GM12892 (cell line): ENCODE results near the gene EXOC6B.

ENCODE experiments used
- DNase-seq: peaks from one replicate; pipeline ENCODE4 v3.0.0; 2011; ENCODE audit not compliant: insufficient read length
- FAIRE-seq: peaks from 2 replicates; lab custom pipeline; 2011; peaks lifted over from hg19 to GRCh38; lab: Jason Lieb, UNC
- POLR2A ChIP-seq: IDR thresholded peaks from 2 replicates; pipeline ENCODE4 v1.6.1; 2011; ENCODE audit warnings: low read depth, low read length, control low read depth
- POLR2AphosphoS5 ChIP-seq: IDR thresholded peaks from 2 replicates; pipeline ENCODE4 v1.6.1; 2011; ENCODE audit warnings: low read depth, low read length, control low read depth
- TAF1 ChIP-seq: IDR thresholded peaks from 2 replicates; pipeline ENCODE4 v1.6.1; 2011; ENCODE audit warnings: low read depth, mild to moderate bottlenecking, control low read depth, low read length, borderline replicate concordance

The EXOC6B gene

GRCh38 chr2:72150861-72151356 lies 674.9 kb downstream of the EXOC6B start:
- DNase-seq (no peak), FAIRE-seq (no peak)
- TF ChIP-seq POLR2A (no peak), POLR2AphosphoS5 (no peak), TAF1 (no peak)

- DNase-seq (no peak), FAIRE-seq (peak; percentile 82)
- TF ChIP-seq TAF1 (no peak), POLR2AphosphoS5 (no peak), POLR2A (no peak)
These were observed 675.5 kb downstream of the EXOC6B start for GRCh38 chr2:72150157-72150860.

DNA sequence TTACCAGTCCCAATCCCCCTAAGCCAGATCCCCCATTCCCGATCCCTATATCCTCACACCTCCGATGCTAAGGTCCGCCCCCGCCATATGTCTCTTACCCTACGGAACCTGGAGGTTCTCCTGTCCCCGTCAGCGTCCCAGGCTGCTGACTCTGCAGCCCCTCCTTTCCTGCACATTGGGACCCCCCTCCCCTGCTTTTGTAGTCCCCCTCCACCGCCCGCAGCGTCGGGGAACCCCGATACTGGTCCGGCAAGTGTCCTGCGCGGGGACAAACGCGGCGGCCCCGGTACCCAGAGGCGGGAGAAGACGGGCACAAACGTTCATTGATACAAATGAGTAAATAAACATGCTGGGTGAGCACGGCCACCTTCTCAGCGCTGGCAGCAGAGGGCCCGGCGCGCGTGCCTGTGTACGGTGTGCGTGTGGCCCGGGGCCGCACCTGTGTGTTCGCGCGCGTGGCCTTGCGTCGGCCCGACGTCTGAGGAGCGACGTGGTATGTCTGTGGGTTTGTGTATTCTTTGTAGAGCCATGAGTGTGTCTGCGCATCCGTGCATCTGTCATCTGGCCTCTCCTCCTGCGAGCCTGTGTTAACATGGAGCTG lies 676.2 kb downstream of the EXOC6B start:
- no peak for FAIRE-seq
- DNase-seq, result no peak
- no peak for TF ChIP-seq TAF1
- no peak for TF ChIP-seq POLR2A
- TF ChIP-seq POLR2AphosphoS5, result no peak

DNA sequence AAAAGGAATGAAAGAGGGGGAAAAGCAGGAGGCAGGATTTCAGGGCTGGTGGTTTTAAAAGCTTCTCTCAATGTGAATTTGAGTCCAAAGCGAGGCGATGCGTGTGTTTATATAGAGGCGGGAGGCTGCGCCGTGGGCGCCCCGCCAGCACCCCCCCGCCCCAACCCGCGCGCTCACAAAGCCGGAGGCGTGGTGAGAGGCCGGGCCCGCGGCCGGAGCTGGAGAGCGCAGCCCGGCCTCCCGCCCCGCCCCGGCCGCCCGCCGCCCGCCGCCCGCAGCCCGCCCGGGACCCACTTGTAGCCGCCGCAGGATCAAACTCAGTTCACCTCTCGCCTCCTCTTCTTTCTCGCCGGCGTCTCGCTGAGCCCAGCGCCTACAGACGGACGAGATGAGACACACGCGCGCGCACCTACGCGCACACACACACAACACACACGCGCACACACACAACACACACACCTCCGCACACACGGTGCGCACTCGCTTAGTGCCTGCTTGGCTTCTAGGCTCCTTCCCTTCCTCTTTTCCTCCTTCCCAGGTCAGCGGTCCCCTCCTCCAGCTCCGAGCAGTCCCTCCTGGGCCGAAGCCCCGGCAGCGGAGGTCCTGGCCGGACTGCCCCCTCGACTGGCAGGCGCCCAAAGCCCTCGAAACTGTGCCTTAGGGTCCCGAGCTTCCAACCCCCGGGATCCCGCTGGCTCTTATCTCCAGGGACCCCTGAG lies 676.8 kb downstream of the EXOC6B start:
- FAIRE-seq, result no peak
- no peak for TF ChIP-seq POLR2AphosphoS5
- no peak for TF ChIP-seq POLR2A
- no peak for TF ChIP-seq TAF1
- no peak for DNase-seq

DNA sequence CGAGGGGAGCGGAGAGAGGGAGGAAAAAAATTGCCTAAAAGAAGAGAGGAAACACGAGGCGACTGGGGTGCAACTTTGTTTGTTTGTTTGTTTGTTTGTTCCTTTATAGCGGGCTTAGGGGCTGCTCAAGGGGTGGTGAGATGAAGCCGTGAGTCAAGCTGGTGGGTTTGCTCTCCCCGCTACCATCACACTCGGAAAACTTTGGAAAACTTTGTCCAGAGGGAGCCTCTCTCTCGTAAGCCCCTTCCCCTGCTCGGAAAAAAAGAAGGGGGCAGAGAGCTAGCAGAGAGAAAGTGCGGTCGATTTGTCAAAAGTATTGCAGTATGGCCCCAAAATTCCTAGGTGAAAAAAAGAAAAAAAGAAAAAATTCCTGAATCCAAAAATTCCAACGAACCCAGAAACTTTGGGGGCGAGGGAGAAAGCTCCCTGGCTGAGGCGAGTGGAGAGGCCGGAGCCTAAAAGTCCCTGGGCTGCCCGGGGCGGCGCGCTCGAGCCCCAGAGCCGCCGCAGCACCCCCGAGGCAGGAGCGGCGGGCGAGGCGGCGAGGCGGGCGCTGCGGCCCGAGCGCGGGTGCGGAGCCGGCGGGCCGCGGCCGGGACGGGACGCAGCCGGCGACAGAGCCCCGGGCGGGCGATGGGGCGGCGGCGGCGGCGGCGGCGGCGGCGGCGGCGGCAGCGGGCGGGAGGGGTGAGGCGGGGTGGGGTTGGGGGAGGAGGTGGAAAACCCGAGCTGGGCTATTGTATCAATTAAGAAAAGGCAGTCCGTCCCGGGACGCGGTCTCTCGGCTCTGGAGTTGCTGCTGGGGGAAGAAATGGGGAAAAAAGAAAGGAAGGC lies 677.6 kb downstream of the EXOC6B start:
- FAIRE-seq, result no peak
- no peak for DNase-seq
- TF ChIP-seq TAF1, result no peak
- TF ChIP-seq POLR2AphosphoS5, result no peak
- TF ChIP-seq POLR2A, result no peak

GRCh38 chr2:72147303-72147971 lies 678.4 kb downstream of the EXOC6B start, which contains the start of gene CYP26B1:
TSS of gene CYP26B1 (minus strand) at chr2:72147862. CDS start at chr2:72147834, 28 bp downstream.
- FAIRE-seq (no peak), DNase-seq (no peak)
- TF ChIP-seq POLR2AphosphoS5, result no peak
- TF ChIP-seq POLR2A, result no peak
- no peak for TF ChIP-seq TAF1

DNA sequence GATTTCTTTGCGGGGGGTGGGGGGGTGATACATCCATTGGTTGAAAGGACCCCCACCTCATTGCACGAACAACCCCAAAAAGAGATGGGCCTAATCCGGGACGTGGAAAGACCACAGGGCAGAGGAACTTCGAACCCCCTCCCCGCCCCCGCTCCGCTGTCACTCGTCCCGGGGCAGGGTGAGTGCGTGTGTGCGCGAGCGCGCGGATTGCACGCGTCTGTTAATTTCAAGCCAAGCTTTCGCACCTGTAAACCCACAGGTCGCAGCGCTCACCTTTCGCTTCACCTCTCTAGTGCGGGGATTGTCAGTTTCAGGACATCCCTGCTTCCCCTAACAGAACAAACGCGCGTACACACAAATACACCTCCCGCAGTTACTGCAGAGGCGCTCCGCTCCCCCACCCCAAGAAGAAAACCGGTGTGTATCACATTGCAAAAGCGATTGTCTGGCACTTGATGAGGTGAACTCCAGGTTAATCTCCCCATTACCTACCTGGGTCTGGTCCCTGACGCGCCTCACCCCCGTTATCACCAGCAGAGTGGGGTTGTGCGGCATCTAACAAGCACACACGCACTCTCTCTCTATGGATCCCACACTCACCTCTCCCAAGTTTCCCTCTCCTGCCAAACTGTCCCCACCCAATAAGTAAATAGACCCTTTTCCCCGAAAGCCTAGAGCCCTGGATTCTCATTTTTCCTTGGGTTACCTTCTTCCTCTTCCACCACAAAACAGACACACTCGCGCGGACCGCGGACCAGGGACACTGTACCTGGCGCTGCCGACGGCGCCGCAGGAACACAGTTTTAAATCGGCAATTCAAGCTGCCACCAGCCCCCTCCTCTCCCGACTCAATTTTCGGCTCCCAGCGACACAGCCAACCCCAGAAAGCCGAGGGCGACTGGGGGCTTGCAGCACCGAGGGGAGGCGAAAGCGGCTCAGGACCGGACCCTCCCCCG lies 679.2 kb downstream of the EXOC6B start:
- no peak for DNase-seq
- no peak for TF ChIP-seq POLR2A
- no peak for TF ChIP-seq TAF1
- no peak for TF ChIP-seq POLR2AphosphoS5
- FAIRE-seq, result no peak

DNA sequence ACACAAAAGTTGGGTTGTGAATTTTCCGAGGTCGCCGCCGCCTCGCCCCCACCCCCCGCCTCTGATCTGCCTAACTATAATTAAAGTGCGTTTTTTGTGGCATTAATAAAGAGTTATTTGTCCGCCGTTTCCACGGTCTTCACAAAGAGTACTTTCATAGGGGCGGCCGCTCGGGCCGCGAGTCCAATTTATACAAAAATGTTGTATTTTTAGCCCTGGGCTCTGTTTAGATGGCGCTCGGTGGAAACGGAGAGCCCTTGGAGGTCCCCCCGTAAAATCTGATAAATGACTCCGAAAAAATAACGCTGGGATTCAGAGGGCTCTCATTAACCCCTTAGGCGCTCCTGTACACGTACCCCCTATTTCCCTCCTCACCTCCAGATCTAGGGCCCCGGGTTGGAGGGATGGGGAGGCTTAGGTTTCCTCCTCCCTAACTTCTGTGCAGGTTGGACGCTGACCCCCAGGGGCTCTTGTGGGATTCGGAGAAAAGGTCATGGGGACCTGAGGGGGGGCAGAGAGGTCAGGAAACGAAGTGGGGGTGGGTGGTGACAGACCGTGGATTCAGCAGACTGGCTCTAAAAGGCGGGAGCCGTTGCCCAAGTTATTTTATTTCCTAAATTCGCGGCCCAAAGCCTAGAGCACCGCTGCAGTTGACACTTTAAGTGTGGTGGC lies 680.0 kb downstream of the EXOC6B start:
- DNase-seq (no peak), FAIRE-seq (no peak)
- TF ChIP-seq TAF1 (no peak), POLR2AphosphoS5 (no peak), POLR2A (no peak)

- no peak for TF ChIP-seq POLR2AphosphoS5
- TF ChIP-seq TAF1, result no peak
- TF ChIP-seq POLR2A, result no peak
- FAIRE-seq (no peak), DNase-seq (no peak)
These were observed 680.6 kb downstream of the EXOC6B start for GRCh38 chr2:72145289-72145657.
